AG04450 (cell line): ENCODE data around the gene RASGRF2. TPM values are rescaled to one million over a fixed set of nuclear protein-coding genes. Genes with fewer than 3 reads are reported as not detected.
A peak's percentile ranks its signal among the peaks of the same experiment; 100 is the strongest.

Experiments used
- CTCF ChIA-PET: fragments of 300-600, 350-600 bp; formaldehyde crosslinking; extraction: SDS; loops from one replicate; lab custom pipeline; 2022; ENCODE audit warnings: antibody characterized with exemption, inconsistent platforms; lab: Charles Lee
- POLR2A ChIA-PET: fragments of 350-600 bp; formaldehyde crosslinking; extraction: SDS; loops from one replicate; lab custom pipeline; 2021; ENCODE audit warnings: antibody characterized with exemption, inconsistent platforms; lab: Yijun Ruan, JAX
- DNase-seq: peaks from one replicate; pipeline ENCODE4 v3.0.0-alpha.2; 2011; ENCODE audit warnings: low read depth, low spot score
- H3K27ac ChIP-seq: one replicate; pipeline ENCODE4 v1.5.1; 2012; ENCODE audit warnings: low read depth, low read length, control low read depth
- H3K27me3 ChIP-seq: one replicate; pipeline ENCODE4 v1.6.0; 2012; ENCODE audit warnings: low read length; ENCODE audit not compliant: control insufficient read depth, insufficient read depth
- H3K4me3 ChIP-seq: 2 replicates; pipeline ENCODE4 v1.5.1; 2011; ENCODE audit warnings: mild to moderate bottlenecking, low read depth, low read length, control low read depth
- H3K9me3 ChIP-seq: 2 replicates; pipeline ENCODE4 v1.5.1; 2012; ENCODE audit warnings: low read length; ENCODE audit not compliant: control insufficient read depth, insufficient read depth
- CTCF ChIP-seq: IDR thresholded peaks from 2 replicates; pipeline ENCODE4 v1.5.1; 2011; ENCODE audit warnings: low read depth, low read length, control low read depth, inconsistent platforms
- polyA plus RNA-seq: library from polyadenylated mRNA; depleted of rRNA; stranded (reverse); fragments of >200 nt; gene quantifications from 2 replicates; pipeline ENCODE4 v1.2.3, GENCODE V29; 2011

The RASGRF2 gene
- polyA plus RNA-seq, 1 experiment: 19.5 TPM

GRCh38 chr5:81209869-81210493, 249.8 kb downstream of the RASGRF2 start:
- no peaks in the 10 kb centered on the region for H3K9me3 ChIP-seq
- no peaks in the 10 kb centered on the region for H3K27me3 ChIP-seq
- CTCF ChIA-PET: interaction anchor here (0.9 to 1.3 kb wide), 3 partner anchors 15 to 538 kb away, joined by 3 to 5 read pairs (median 4); no protein-coding TSS in a partner anchor
- no peak overlapping the region for H3K27ac ChIP-seq
- no peak overlapping the region for H3K4me3 ChIP-seq
- TF ChIP-seq CTCF: no peak
- POLR2A ChIA-PET: interaction anchor here (0.6 kb wide), 1 partner anchor 24 kb away, joined by 7 read pairs; no protein-coding TSS in a partner anchor
- no peak for DNase-seq

- CTCF ChIA-PET: no interaction called here
- Histone ChIP-seq H3K9me3 (no peaks in the 10 kb centered on the region), H3K4me3 (no peak overlapping the region), H3K27me3 (no peaks in the 10 kb centered on the region), H3K27ac (peak overlapping the region; percentile 11)
- POLR2A ChIA-PET: no interaction called here
- DNase-seq: no peak
- no peak for TF ChIP-seq CTCF
Measured at GRCh38 chr5:81212211-81212751, 252.1 kb downstream of the RASGRF2 start.

GRCh38 chr5:81213070-81213469, 252.9 kb downstream of the RASGRF2 start:
- ChIA-PET POLR2A (no interaction called here), CTCF (no interaction called here)
- Histone ChIP-seq H3K27me3 (no peaks in the 10 kb centered on the region), H3K9me3 (no peaks in the 10 kb centered on the region), H3K4me3 (no peak overlapping the region), H3K27ac (no peak overlapping the region)
- no peak for TF ChIP-seq CTCF
- no peak for DNase-seq

- TF ChIP-seq CTCF: no peak
- no peak for DNase-seq
- Histone ChIP-seq H3K27me3 (no peaks in the 10 kb centered on the region), H3K27ac (no peak overlapping the region), H3K4me3 (no peak overlapping the region), H3K9me3 (no peaks in the 10 kb centered on the region)
- POLR2A ChIA-PET: no interaction called here
- CTCF ChIA-PET: interaction anchor here (1.3 kb wide), 1 partner anchor 84 kb away, joined by 3 read pairs; no protein-coding TSS in a partner anchor
Measured at GRCh38 chr5:81214848-81215247, 254.7 kb downstream of the RASGRF2 start.

GRCh38 chr5:81216152-81216551, 256.0 kb downstream of the RASGRF2 start:
- Histone ChIP-seq H3K27ac (no peak overlapping the region), H3K4me3 (no peak overlapping the region), H3K9me3 (no peaks in the 10 kb centered on the region), H3K27me3 (no peaks in the 10 kb centered on the region)
- ChIA-PET POLR2A (no interaction called here), CTCF (interaction anchor here (1.0 kb wide), 2 partner anchors 21 to 83 kb away, joined by 3 to 6 read pairs; no protein-coding TSS in a partner anchor)
- no peak for TF ChIP-seq CTCF
- DNase-seq: no peak
